ENCODE data around the gene N4BP3. TPM values are rescaled to one million over a fixed set of nuclear protein-coding genes. Genes with fewer than 3 reads are reported as not detected.

N4BP3 gene
- total and polyA plus RNA-seq, 4 donors: 6.1 to 11.4 (median 8.6) TPM

DNA sequence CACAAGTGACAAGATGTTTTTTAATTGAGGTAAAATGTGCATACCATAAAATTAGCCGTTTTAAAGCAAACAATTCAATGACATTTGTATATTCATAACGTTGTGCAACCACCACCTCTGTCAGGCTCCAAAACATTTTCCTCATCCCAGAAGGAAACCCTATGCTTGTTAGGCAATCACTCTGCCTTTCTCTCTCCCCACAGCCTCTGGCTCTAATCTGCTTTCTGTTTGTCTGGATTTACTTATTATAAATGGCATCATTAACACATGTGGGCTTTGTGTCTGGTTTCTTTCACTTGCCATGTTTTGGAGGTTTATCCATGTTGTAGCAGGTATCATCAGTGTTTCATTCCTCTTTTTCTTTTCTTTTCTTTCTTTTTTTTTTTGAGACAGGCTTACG, 1.4 kb upstream of the N4BP3 start:
- TF ChIP-seq, protein P1, sequence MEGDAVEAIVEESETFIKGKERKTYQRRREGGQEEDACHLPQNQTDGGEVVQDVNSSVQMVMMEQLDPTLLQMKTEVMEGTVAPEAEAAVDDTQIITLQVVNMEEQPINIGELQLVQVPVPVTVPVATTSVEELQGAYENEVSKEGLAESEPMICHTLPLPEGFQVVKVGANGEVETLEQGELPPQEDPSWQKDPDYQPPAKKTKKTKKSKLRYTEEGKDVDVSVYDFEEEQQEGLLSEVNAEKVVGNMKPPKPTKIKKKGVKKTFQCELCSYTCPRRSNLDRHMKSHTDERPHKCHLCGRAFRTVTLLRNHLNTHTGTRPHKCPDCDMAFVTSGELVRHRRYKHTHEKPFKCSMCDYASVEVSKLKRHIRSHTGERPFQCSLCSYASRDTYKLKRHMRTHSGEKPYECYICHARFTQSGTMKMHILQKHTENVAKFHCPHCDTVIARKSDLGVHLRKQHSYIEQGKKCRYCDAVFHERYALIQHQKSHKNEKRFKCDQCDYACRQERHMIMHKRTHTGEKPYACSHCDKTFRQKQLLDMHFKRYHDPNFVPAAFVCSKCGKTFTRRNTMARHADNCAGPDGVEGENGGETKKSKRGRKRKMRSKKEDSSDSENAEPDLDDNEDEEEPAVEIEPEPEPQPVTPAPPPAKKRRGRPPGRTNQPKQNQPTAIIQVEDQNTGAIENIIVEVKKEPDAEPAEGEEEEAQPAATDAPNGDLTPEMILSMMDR (IDR thresholded peaks at IDR 0.05; ENCODE audit: control extremely low read depth, extremely low read depth): no peak
- Histone ChIP-seq H3K4me1 (ENCODE audit: control insufficient read depth in 5 of 5, insufficient read depth in 5 of 5, low read length in 5 of 5) (peaks cover 0 to 21% (median 7%) of the 10 kb centered on the region in 5 donors), H3K36me3 (ENCODE audit: control insufficient read depth in 4 of 4, insufficient read depth in 4 of 4, low read length in 4 of 4) (no peaks in the 10 kb centered on the region), H3K4me3 (no peak overlapping the region), H3K27me3 (ENCODE audit: control insufficient read depth in 3 of 3, insufficient read depth in 3 of 3, low read length in 2 of 3) (peaks cover 0 to 35% (median 34%) of the 10 kb centered on the region in 3 donors), H3K9me3 (ENCODE audit: control insufficient read depth in 4 of 4, insufficient read depth in 3 of 4, low read length in 3 of 4) (no peaks in the 10 kb centered on the region), H3K27ac (ENCODE audit: low read depth in 1 of 2, low read length in 1 of 2) (no peak overlapping the region), H3K9ac (ENCODE audit: insufficient read depth in 1 of 2, low read length in 2 of 2) (no peak overlapping the region)
- DNase-seq (peak in 1 of 3 donors; percentile 45), ATAC-seq (ENCODE audit: insufficient read depth, low FRiP score) (no peak)
- 43 to 56% methylated on average over 3 of the region's 3 CpGs for WGBS, 2 donors

DNA sequence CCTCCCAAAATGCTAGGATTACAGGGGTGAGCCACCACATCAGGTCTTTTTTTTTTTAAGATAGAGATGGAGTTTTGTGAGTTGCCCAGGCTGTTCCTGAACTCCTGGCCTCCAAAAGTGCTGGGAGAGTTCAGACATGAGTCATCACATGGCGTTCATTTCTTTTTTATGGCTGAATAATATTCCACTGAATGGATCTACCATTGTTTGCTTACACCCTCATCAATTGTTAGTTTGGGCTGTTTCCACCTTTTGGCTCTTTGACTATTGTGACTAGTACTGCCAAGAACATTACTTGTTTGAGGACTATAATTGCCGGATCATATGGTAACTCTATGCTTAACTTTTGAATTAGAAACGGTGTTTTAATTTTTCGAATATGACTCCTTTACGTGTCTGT, 787 bp upstream of the N4BP3 start:
- WGBS, 2 donors: 79 to 81% methylated on average over 5 of the region's 5 CpGs
- Histone ChIP-seq H3K9me3 (ENCODE audit: control insufficient read depth in 4 of 4, insufficient read depth in 3 of 4, low read length in 3 of 4) (no peaks in the 10 kb centered on the region), H3K4me1 (ENCODE audit: control insufficient read depth in 5 of 5, insufficient read depth in 5 of 5, low read length in 5 of 5) (peaks cover 0 to 21% (median 7%) of the 10 kb centered on the region in 5 donors), H3K27ac (ENCODE audit: low read depth in 1 of 2, low read length in 1 of 2) (no peak overlapping the region), H3K9ac (ENCODE audit: insufficient read depth in 1 of 2, low read length in 2 of 2) (no peak overlapping the region), H3K4me3 (no peak overlapping the region), H3K27me3 (ENCODE audit: control insufficient read depth in 3 of 3, insufficient read depth in 3 of 3, low read length in 2 of 3) (peaks cover 0 to 42% (median 40%) of the 10 kb centered on the region in 3 donors), H3K36me3 (ENCODE audit: control insufficient read depth in 4 of 4, insufficient read depth in 4 of 4, low read length in 4 of 4) (no peaks in the 10 kb centered on the region)
- ATAC-seq (ENCODE audit: insufficient read depth, low FRiP score) (no peak), DNase-seq (no peak)
- TF ChIP-seq, protein P1 (IDR thresholded peaks at IDR 0.05; ENCODE audit: control extremely low read depth, extremely low read depth): no peak

DNA sequence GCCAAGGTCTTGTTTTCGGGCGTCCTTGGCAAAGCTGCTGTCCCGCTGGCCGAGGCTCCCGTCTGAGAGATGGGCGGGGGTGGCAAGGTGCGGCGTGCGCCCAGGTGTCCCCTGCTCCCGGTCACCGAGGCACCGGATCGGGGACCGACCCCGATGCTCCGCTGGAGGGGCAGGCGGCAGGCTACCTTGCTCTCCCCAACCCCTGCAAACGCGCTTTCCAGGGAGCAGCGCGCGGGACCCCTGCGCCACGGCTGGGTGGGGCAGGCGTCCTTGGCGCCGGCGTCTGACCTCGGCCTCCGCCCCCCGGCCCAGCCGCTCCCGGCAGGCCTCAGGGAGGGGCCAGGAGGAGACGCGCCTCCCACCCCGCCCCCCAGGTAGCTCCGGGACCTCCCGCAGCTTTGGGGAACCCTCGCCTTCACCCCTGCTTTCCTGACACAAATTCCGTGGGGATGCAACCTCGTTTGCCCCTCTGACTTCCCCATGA, 551 bp downstream of the N4BP3 start:
- ATAC-seq (ENCODE audit: insufficient read depth, low FRiP score) (peak; percentile 25), DNase-seq (no peak)
- TF ChIP-seq, protein P1 (IDR thresholded peaks at IDR 0.05; ENCODE audit: control extremely low read depth, extremely low read depth): no peak
- H3K9ac ChIP-seq (ENCODE audit: insufficient read depth in 1 of 2, low read length in 2 of 2): no peak overlapping the region
- peaks cover 0 to 43% (median 40%) of the 10 kb centered on the region in 3 donors for H3K27me3 ChIP-seq (ENCODE audit: control insufficient read depth in 3 of 3, insufficient read depth in 3 of 3, low read length in 2 of 3)
- no peaks in the 10 kb centered on the region for H3K9me3 ChIP-seq (ENCODE audit: control insufficient read depth in 4 of 4, insufficient read depth in 3 of 4, low read length in 3 of 4)
- peak overlapping the region; percentile 74 for H3K4me3 ChIP-seq
- H3K4me1 ChIP-seq (ENCODE audit: control insufficient read depth in 5 of 5, insufficient read depth in 5 of 5, low read length in 5 of 5): peaks cover 0 to 21% (median 0%) of the 10 kb centered on the region in 5 donors
- no peaks in the 10 kb centered on the region for H3K36me3 ChIP-seq (ENCODE audit: control insufficient read depth in 4 of 4, insufficient read depth in 4 of 4, low read length in 4 of 4)
- WGBS, 2 donors: 1% methylated on average over 21 to 41 of the region's 41 CpGs
- H3K27ac ChIP-seq (ENCODE audit: low read depth in 1 of 2, low read length in 1 of 2): peak overlapping the region; percentile 67 to 73
